Measurements from ENCODE around the gene TRAF3. TPM values are rescaled to one million over a fixed set of nuclear protein-coding genes. Genes with fewer than 3 reads are reported as not detected.

The TRAF3 gene
- total and polyA plus RNA-seq, 2 experiments from 2014 or later, result 6.3 to 19.7 TPM

- H3K27ac ChIP-seq, result no peak overlapping the region
- H3K27me3 ChIP-seq, result no peaks in the 10 kb centered on the region
- H3K4me3 ChIP-seq, result no peak overlapping the region
- no peak for DNase-seq (ENCODE audit: low read depth in 1 of 2, low spot score in 1 of 2)
- no peaks in the 10 kb centered on the region for H3K36me3 ChIP-seq
- no peaks in the 10 kb centered on the region for H3K9me3 ChIP-seq (ENCODE audit: low read depth)
- H3K4me1 ChIP-seq (ENCODE audit: low read depth), result peaks cover 9% of the 10 kb centered on the region
- no peak for TF ChIP-seq CTCF (IDR thresholded peaks at IDR 0.05; ENCODE audit: low read depth, low read length)
Measured at GRCh38 chr14:102804858-102805257, 27.6 kb downstream of the TRAF3 start.

GRCh38 chr14:102805371-102805891 is 28.2 kb downstream of the TRAF3 start:
- H3K36me3 ChIP-seq, result no peaks in the 10 kb centered on the region
- no peaks in the 10 kb centered on the region for H3K27me3 ChIP-seq
- no peaks in the 10 kb centered on the region for H3K9me3 ChIP-seq (ENCODE audit: low read depth)
- H3K4me3 ChIP-seq, result no peak overlapping the region
- TF ChIP-seq CTCF (IDR thresholded peaks at IDR 0.05; ENCODE audit: low read depth, low read length), result no peak
- no peak overlapping the region for H3K27ac ChIP-seq
- peaks cover 9% of the 10 kb centered on the region for H3K4me1 ChIP-seq (ENCODE audit: low read depth)
- DNase-seq (ENCODE audit: low read depth in 1 of 2, low spot score in 1 of 2), result peak in 1 of 2 donors; percentile 51

- Histone ChIP-seq H3K27me3 (no peaks in the 10 kb centered on the region), H3K4me3 (no peak overlapping the region), H3K9me3 (ENCODE audit: low read depth) (no peaks in the 10 kb centered on the region), H3K4me1 (ENCODE audit: low read depth) (peaks cover 9% of the 10 kb centered on the region), H3K27ac (no peak overlapping the region), H3K36me3 (no peaks in the 10 kb centered on the region)
- no peak for TF ChIP-seq CTCF (IDR thresholded peaks at IDR 0.05; ENCODE audit: low read depth, low read length)
- no peak for DNase-seq (ENCODE audit: low read depth in 1 of 2, low spot score in 1 of 2)
Measured at GRCh38 chr14:102805941-102806340, 28.7 kb downstream of the TRAF3 start.

- H3K27ac ChIP-seq, result no peak overlapping the region
- no peak for DNase-seq (ENCODE audit: low read depth in 1 of 2, low spot score in 1 of 2)
- TF ChIP-seq CTCF (IDR thresholded peaks at IDR 0.05; ENCODE audit: low read depth, low read length), result no peak
- H3K4me1 ChIP-seq (ENCODE audit: low read depth), result peaks cover 9% of the 10 kb centered on the region
- H3K9me3 ChIP-seq (ENCODE audit: low read depth), result no peaks in the 10 kb centered on the region
- no peaks in the 10 kb centered on the region for H3K27me3 ChIP-seq
- H3K36me3 ChIP-seq, result no peaks in the 10 kb centered on the region
- no peak overlapping the region for H3K4me3 ChIP-seq
Measured at GRCh38 chr14:102806447-102806846, 29.2 kb downstream of the TRAF3 start.

- peaks cover 9% of the 10 kb centered on the region for H3K4me1 ChIP-seq (ENCODE audit: low read depth)
- no peak overlapping the region for H3K4me3 ChIP-seq
- H3K27me3 ChIP-seq, result no peaks in the 10 kb centered on the region
- H3K36me3 ChIP-seq, result no peaks in the 10 kb centered on the region
- H3K9me3 ChIP-seq (ENCODE audit: low read depth), result no peaks in the 10 kb centered on the region
- no peak for DNase-seq (ENCODE audit: low read depth in 1 of 2, low spot score in 1 of 2)
- TF ChIP-seq CTCF (IDR thresholded peaks at IDR 0.05; ENCODE audit: low read depth, low read length), result no peak
- no peak overlapping the region for H3K27ac ChIP-seq
Measured at GRCh38 chr14:102807013-102807406, 29.8 kb downstream of the TRAF3 start.

- peaks cover 9% of the 10 kb centered on the region for H3K4me1 ChIP-seq (ENCODE audit: low read depth)
- no peaks in the 10 kb centered on the region for H3K36me3 ChIP-seq
- H3K4me3 ChIP-seq, result no peak overlapping the region
- DNase-seq (ENCODE audit: low read depth in 1 of 2, low spot score in 1 of 2), result no peak
- no peak for TF ChIP-seq CTCF (IDR thresholded peaks at IDR 0.05; ENCODE audit: low read depth, low read length)
- no peak overlapping the region for H3K27ac ChIP-seq
- H3K27me3 ChIP-seq, result no peaks in the 10 kb centered on the region
- no peaks in the 10 kb centered on the region for H3K9me3 ChIP-seq (ENCODE audit: low read depth)
Measured at GRCh38 chr14:102809870-102810269, 32.6 kb downstream of the TRAF3 start.

Data from cardiac muscle cell (in vitro differentiated cells and primary cell).